ENCODE data around the gene JPH4. TPM values are rescaled to one million over a fixed set of nuclear protein-coding genes. Genes with fewer than 3 reads are reported as not detected.
A peak's percentile ranks its signal among the peaks of the same experiment; 100 is the strongest.

JPH4 gene
- total RNA-seq, 6 experiments from 2014 or later: 0.07 to 0.20 (median 0.19) TPM; not detected in 3

GRCh38 chr14:23550812-23551265, 27.8 kb downstream of the JPH4 start:
- intact Hi-C loops (cut with DNase I): no loop called here
- ATAC-seq: peak in 2 of 4 donors; percentile 12 to 15
- no peaks in the 10 kb centered on the region for H3K36me3 ChIP-seq
- H3K4me3 ChIP-seq: peak overlapping the region; percentile 65 to 73 (median 69)
- no peaks in the 10 kb centered on the region for H3K9me3 ChIP-seq
- DNase-seq: peak in 1 of 3 donors; percentile 35
- 1% methylated on average over 10 of the region's 37 CpGs for WGBS (ENCODE audit: insufficient coverage, low coverage, low lambda C conversion rate, missing lambda C conversion rate)
- H3K27me3 ChIP-seq: no peaks in the 10 kb centered on the region
- no peaks in the 10 kb centered on the region for H3K4me1 ChIP-seq
- no peak overlapping the region for H3K27ac ChIP-seq
- TF ChIP-seq CTCF (IDR thresholded peaks at IDR 0.05) (no peak), POLR2A (IDR thresholded peaks at IDR 0.05) (no peak)

- Histone ChIP-seq H3K4me3 (peak overlapping the region; percentile 65 to 73 (median 69)), H3K27me3 (no peaks in the 10 kb centered on the region), H3K36me3 (no peaks in the 10 kb centered on the region), H3K9me3 (no peaks in the 10 kb centered on the region), H3K27ac (no peak overlapping the region), H3K4me1 (no peaks in the 10 kb centered on the region)
- ATAC-seq (no peak), DNase-seq (no peak)
- 54% methylated on average over 7 of the region's 12 CpGs for WGBS (ENCODE audit: insufficient coverage, low coverage, low lambda C conversion rate, missing lambda C conversion rate)
- no peak for TF ChIP-seq CTCF (IDR thresholded peaks at IDR 0.05)
- TF ChIP-seq POLR2A (IDR thresholded peaks at IDR 0.05): no peak
- intact Hi-C loops (cut with DNase I): no loop called here
Measured at GRCh38 chr14:23550131-23550811, 28.3 kb downstream of the JPH4 start.

GRCh38 chr14:23548351-23549318, 30.0 kb downstream of the JPH4 start:
- Histone ChIP-seq H3K4me1 (no peaks in the 10 kb centered on the region), H3K9me3 (no peaks in the 10 kb centered on the region), H3K36me3 (no peaks in the 10 kb centered on the region), H3K4me3 (no peak overlapping the region), H3K27me3 (no peaks in the 10 kb centered on the region), H3K27ac (no peak overlapping the region)
- 63% methylated on average over 14 of the region's 18 CpGs for WGBS (ENCODE audit: insufficient coverage, low coverage, low lambda C conversion rate, missing lambda C conversion rate)
- ATAC-seq: no peak
- no peak for DNase-seq
- TF ChIP-seq CTCF (IDR thresholded peaks at IDR 0.05): no peak
- no peak for TF ChIP-seq POLR2A (IDR thresholded peaks at IDR 0.05)
- intact Hi-C loops (cut with DNase I): no loop called here

GRCh38 chr14:23547924-23548323, 30.7 kb downstream of the JPH4 start:
- Histone ChIP-seq H3K27ac (no peak overlapping the region), H3K9me3 (no peaks in the 10 kb centered on the region), H3K4me3 (no peak overlapping the region), H3K36me3 (no peaks in the 10 kb centered on the region), H3K27me3 (no peaks in the 10 kb centered on the region), H3K4me1 (no peaks in the 10 kb centered on the region)
- WGBS (ENCODE audit: insufficient coverage, low coverage, low lambda C conversion rate, missing lambda C conversion rate): 67% methylated on average over 2 of the region's 2 CpGs
- no peak for DNase-seq
- TF ChIP-seq POLR2A (IDR thresholded peaks at IDR 0.05) (no peak), CTCF (IDR thresholded peaks at IDR 0.05) (no peak)
- no peak for ATAC-seq
- intact Hi-C loops (cut with DNase I): no loop called here
